Chondrocyte (in vitro differentiated cells): ENCODE measurements around the gene NKX6-1. TPM values are rescaled to one million over a fixed set of nuclear protein-coding genes. Genes with fewer than 3 reads are reported as not detected.
A peak's percentile ranks its signal among the peaks of the same experiment; 100 is the strongest.

Experiments used
- DNase-seq: peaks from one replicate; pipeline ENCODE4 v3.0.0; 2021; ENCODE audit warnings: mixed read lengths, low spot score
- H3K27ac Mint-ChIP-seq: one replicate; pipeline ENCODE4 v1.8.0; 2021; ENCODE audit warnings: mild to moderate bottlenecking, moderate library complexity, mixed read lengths; ENCODE audit not compliant: unreplicated experiment
- H3K27me3 Mint-ChIP-seq: 2 replicates; pipeline ENCODE4 v1.8.0; 2021; ENCODE audit warnings: low read depth, mixed read lengths
- H3K36me3 Mint-ChIP-seq: 2 replicates; pipeline ENCODE4 v1.8.0; 2021; ENCODE audit warnings: low read depth, mixed read lengths
- H3K4me1 Mint-ChIP-seq: 2 replicates; pipeline ENCODE4 v1.8.0; 2021; ENCODE audit warnings: low read depth, mild to moderate bottlenecking, mixed read lengths
- H3K4me3 Mint-ChIP-seq: one replicate; pipeline ENCODE4 v1.8.0; 2021; ENCODE audit warnings: mild to moderate bottlenecking, moderate library complexity, mixed read lengths; ENCODE audit not compliant: unreplicated experiment
- H3K9me3 Mint-ChIP-seq: 2 replicates; pipeline ENCODE4 v1.8.0; 2021; ENCODE audit warnings: low read depth, mixed read lengths
- CTCF ChIP-seq: fragments of 200-600 bp; sonication (generic); IDR thresholded peaks from 2 replicates; pipeline ENCODE4 v1.5.0; 2021; ENCODE audit warnings: antibody characterized with exemption, mild to moderate bottlenecking, moderate library complexity
- total RNA-seq: library from RNA; stranded (reverse); gene quantifications from 3 replicates; pipeline ENCODE4 v1.2.1, GENCODE V29; 2021

Gene NKX6-1
- total RNA-seq, 1 donor from 2014 or later, result 0.60 TPM

DNA sequence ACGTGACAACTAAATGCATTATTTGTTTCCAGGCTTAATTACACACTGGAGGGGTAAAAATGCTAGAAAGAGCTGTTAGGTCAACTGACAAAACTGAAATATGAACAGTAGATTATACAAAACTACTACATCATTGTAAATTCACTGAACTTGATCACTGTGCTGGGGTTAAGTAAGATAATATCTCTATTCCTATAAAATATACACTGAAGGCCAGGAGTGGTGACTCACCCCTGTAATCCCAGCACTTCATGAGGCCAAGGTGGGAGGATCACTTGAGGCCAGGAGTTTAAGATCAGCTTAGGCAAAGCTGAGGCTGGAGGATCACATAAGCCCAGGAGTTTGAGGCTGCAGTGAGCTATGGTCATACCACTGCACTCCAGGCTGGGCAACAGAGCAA, 31.8 kb upstream of the NKX6-1 start:
- no peak overlapping the region for H3K27ac Mint-ChIP-seq
- peaks cover 13% of the 10 kb centered on the region for H3K9me3 Mint-ChIP-seq

DNA sequence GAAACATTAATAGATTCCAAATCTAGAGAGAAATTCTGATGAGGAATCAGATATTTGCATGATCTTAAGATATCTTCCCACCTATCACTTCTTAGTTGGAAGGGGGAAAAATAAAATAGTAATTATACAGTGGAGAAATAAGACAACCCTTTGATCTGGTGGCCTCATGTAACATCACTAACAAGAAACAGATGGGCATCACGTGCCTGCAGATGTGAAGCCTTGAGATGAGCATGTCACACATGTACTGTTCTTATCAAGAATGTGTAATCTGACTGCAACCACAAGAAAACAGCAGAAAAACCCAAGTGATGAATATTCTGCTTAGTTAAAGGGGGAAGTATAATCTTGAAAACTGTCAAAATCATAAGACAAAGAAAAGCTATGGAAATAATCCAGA, 31.4 kb upstream of the NKX6-1 start:
- Mint-ChIP-seq H3K27ac (no peak overlapping the region), H3K36me3 (no peaks in the 10 kb centered on the region), H3K4me1 (no peaks in the 10 kb centered on the region), H3K4me3 (no peak overlapping the region), H3K9me3 (peaks cover 13% of the 10 kb centered on the region), H3K27me3 (peaks cover 27% of the 10 kb centered on the region)
- no peak for TF ChIP-seq CTCF
- DNase-seq, result no peak

More for the DNA sequence above, 31.8 kb upstream of the NKX6-1 start:
- H3K36me3 Mint-ChIP-seq, result no peaks in the 10 kb centered on the region
- TF ChIP-seq CTCF, result no peak
- no peak for DNase-seq
- H3K4me1 Mint-ChIP-seq, result no peaks in the 10 kb centered on the region
- no peak overlapping the region for H3K4me3 Mint-ChIP-seq
- H3K27me3 Mint-ChIP-seq, result peaks cover 26% of the 10 kb centered on the region

GRCh38 chr4:84529169-84529751, 30.2 kb upstream of the NKX6-1 start:
- peak; percentile 88 for TF ChIP-seq CTCF
- DNase-seq, result no peak
- Mint-ChIP-seq H3K36me3 (no peaks in the 10 kb centered on the region), H3K4me3 (no peak overlapping the region), H3K9me3 (peaks cover 12% of the 10 kb centered on the region), H3K4me1 (no peaks in the 10 kb centered on the region), H3K27me3 (peaks cover 27% of the 10 kb centered on the region), H3K27ac (no peak overlapping the region)

- Mint-ChIP-seq H3K27ac (no peak overlapping the region), H3K27me3 (peaks cover 27% of the 10 kb centered on the region), H3K4me3 (no peak overlapping the region), H3K36me3 (no peaks in the 10 kb centered on the region), H3K9me3 (peaks cover 4% of the 10 kb centered on the region), H3K4me1 (no peaks in the 10 kb centered on the region)
- TF ChIP-seq CTCF, result no peak
- DNase-seq, result no peak
Observed at GRCh38 chr4:84527391-84527790, 28.3 kb upstream of the NKX6-1 start.

GRCh38 chr4:84515075-84515474, 16.0 kb upstream of the NKX6-1 start:
- H3K27me3 Mint-ChIP-seq, result peaks cover 44% of the 10 kb centered on the region
- no peaks in the 10 kb centered on the region for H3K4me1 Mint-ChIP-seq
- H3K9me3 Mint-ChIP-seq, result no peaks in the 10 kb centered on the region
- no peaks in the 10 kb centered on the region for H3K36me3 Mint-ChIP-seq
- TF ChIP-seq CTCF, result no peak
- no peak overlapping the region for H3K27ac Mint-ChIP-seq
- H3K4me3 Mint-ChIP-seq, result no peak overlapping the region
- no peak for DNase-seq
